ENCODE data around the gene ARHGAP20. TPM values are rescaled to one million over a fixed set of nuclear protein-coding genes. Genes with fewer than 3 reads are reported as not detected.

The ARHGAP20 gene, protein sequence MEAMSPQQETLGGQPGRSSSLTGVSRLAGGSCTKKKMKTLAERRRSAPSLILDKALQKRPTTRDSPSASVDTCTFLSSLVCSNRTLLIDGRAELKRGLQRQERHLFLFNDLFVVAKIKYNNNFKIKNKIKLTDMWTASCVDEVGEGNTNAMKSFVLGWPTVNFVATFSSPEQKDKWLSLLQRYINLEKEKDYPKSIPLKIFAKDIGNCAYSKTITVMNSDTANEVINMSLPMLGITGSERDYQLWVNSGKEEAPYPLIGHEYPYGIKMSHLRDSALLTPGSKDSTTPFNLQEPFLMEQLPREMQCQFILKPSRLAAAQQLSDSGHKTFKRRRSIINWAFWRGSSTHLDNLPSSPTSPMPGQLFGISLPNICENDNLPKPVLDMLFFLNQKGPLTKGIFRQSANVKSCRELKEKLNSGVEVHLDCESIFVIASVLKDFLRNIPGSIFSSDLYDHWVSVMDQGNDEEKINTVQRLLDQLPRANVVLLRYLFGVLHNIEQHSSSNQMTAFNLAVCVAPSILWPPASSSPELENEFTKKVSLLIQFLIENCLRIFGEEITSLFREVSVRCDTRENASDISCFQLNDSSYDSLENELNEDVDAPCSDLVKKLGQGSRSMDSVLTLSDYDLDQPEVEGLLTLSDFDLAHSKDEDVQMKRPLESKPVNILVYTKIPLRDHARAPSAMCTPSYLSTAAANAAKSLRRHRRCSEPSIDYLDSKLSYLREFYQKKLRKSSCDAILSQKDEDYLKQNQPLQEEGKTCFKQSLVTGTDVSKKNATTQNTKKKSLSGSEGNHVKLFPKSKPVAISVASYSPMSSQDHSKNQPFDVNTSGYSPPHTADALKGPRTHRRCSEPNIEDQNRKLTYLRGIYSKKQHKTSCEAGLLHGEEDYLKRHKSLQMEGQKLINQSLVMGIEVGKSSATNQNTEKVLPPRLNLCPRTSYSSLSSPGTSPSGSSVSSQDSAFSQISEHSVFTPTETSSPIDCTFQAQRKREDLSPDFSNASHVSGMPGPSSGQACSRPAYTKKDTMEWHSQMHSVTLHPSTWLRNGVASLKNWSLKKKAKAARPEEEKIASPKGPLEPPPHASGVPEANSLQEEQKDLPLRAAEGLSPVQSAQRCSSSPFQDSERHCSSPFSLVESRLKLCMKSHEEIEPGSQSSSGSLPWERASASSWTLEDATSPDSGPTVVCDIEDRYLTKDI
- total RNA-seq: 1 to 10 TPM; 1.7 to 5.6 (median 2.6) TPM
- polyA plus RNA-seq: 1 to 10 TPM; 1.1 to 4.4 TPM
- long read RNA-seq, donor 1, partial matches to known transcripts: 2 of 2 reads
- long read RNA-seq, donor 1, other reads (novel, unspliced or antisense): 0 of 2 reads
- long read RNA-seq, donor 2: 0 reads
- long read RNA-seq, donor 3: 0 reads

DNA sequence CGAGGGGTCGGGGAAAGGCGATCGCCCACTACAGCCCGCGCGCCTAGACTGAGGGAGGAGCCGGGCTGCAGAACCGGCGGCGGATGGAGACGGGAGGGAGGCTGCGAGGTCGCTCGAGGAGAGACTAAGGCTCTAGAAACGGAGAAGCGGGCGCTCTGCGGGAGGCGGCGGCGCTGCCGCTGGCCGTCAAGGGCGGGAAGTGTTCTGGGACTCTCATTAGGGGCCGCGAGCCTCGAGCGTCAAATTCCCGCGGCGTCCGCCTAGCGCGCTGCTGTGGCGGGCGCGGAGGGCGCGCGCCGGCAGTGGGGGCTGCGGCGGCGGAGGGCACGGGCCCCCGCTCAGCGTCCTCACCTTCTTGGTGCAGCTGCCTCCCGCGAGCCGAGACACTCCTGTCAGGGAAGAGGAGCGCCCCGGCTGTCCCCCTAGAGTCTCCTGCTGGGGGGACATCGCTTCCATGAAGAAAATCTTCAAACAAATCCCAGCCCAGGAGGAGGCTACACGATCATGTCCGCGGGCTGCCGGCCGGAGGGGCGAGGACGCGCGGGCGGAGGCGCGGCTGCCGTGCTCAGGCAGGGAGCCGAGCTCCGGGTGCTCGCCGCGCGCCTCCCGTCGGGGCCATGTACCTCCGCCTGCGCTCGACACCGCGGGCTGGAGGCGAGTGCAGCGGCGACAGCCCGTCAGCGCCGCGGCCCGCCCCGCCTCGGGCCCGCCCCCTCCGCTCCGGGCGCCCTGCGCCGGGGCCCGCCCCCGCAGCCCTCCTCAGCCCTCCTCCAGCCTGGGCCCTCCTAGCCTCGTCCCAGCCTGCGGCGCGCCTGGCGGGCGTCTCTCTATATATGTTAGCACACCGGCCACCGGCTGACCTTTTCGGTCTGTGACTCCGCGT, at the start of gene ARHGAP20:
Gene ARHGAP20 (minus strand): TSS at position 662 of the 883 bp plus-strand sequence. CDS start 206 bp downstream, at position 456.
- no peaks in the 10 kb centered on the region for H3K9me3 ChIP-seq
- 0 to 1% (median 0%) methylated on average over 55 to 109 of the region's 109 CpGs for WGBS, 3 donors
- intact Hi-C loops (cut with DNase I): no loop called here
- H3K27me3 ChIP-seq: no peaks in the 10 kb centered on the region
- H3K27ac ChIP-seq: peak within 1 kb of the TSS; percentile 9 to 70
- peaks cover 6% of the 10 kb centered on the region for H3K4me1 ChIP-seq (ENCODE audit: insufficient read depth)
- H3K4me3 ChIP-seq: peak within 1 kb of the TSS; percentile 69
- TF ChIP-seq, protein P1, sequence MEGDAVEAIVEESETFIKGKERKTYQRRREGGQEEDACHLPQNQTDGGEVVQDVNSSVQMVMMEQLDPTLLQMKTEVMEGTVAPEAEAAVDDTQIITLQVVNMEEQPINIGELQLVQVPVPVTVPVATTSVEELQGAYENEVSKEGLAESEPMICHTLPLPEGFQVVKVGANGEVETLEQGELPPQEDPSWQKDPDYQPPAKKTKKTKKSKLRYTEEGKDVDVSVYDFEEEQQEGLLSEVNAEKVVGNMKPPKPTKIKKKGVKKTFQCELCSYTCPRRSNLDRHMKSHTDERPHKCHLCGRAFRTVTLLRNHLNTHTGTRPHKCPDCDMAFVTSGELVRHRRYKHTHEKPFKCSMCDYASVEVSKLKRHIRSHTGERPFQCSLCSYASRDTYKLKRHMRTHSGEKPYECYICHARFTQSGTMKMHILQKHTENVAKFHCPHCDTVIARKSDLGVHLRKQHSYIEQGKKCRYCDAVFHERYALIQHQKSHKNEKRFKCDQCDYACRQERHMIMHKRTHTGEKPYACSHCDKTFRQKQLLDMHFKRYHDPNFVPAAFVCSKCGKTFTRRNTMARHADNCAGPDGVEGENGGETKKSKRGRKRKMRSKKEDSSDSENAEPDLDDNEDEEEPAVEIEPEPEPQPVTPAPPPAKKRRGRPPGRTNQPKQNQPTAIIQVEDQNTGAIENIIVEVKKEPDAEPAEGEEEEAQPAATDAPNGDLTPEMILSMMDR (IDR thresholded peaks at IDR 0.05): no peak
- no peak for TF ChIP-seq EP300 (IDR thresholded peaks at IDR 0.05)
- no peak for TF ChIP-seq POLR2A (IDR thresholded peaks at IDR 0.05)
- peak; percentile 31 to 72 (median 67) for DNase-seq
- no peaks in the 10 kb centered on the region for H3K36me3 ChIP-seq

DNA sequence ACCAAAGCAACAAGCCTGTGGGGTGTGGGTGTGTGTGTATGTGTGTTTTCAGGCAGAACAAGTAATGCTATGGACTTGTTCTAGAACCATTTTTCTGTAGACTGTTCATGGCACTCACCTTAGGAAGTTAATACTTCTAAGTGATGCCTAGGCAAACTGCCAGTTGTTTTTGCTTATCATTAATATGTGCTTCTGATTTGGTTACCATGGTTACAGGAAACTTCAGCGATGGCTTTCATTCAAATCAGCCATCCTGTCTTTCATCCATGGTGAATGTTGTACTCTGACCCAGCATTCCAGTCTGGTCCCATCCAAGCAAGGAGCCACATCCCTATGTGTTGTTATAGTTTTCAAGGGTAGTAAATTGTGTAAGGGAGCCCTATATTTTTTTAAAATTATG, 49.8 kb upstream of the ARHGAP20 start:
- Histone ChIP-seq H3K9me3 (no peaks in the 10 kb centered on the region), H3K36me3 (no peaks in the 10 kb centered on the region), H3K4me3 (no peak overlapping the region), H3K27ac (no peak overlapping the region), H3K4me1 (ENCODE audit: insufficient read depth) (peaks cover 9% of the 10 kb centered on the region), H3K27me3 (no peaks in the 10 kb centered on the region)
- DNase-seq: no peak
- intact Hi-C loops (cut with DNase I): no loop called here
- no peak for TF ChIP-seq POLR2A (IDR thresholded peaks at IDR 0.05)
- TF ChIP-seq, protein P1 (IDR thresholded peaks at IDR 0.05): no peak
- TF ChIP-seq EP300 (IDR thresholded peaks at IDR 0.05): no peak
- WGBS, 3 donors: 41 to 54% (median 48%) methylated on average over 1 of the region's 1 CpG

DNA sequence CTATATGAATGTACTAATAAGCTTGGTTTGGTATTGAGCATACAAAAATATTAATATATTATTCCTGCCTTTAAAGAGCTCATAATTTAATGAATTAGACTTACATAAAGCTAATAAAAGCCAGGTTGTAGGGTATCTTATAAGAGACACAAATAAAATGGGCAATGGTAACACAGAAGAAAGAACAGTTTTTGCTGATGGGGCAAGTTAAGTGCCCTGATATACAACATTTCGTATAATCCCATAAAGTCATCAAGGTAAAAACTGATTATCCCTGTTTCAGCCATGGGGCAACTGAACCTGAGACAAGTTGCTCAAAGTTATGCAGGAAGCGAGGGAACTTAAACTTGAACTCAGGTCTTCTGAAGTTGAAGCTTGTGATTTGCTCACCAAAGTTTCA, 48.9 kb upstream of the ARHGAP20 start:
- no peak for DNase-seq
- peaks cover 9% of the 10 kb centered on the region for H3K4me1 ChIP-seq (ENCODE audit: insufficient read depth)
- H3K4me3 ChIP-seq: no peak overlapping the region
- no peak overlapping the region for H3K27ac ChIP-seq
- intact Hi-C loops (cut with DNase I): no loop called here
- H3K9me3 ChIP-seq: no peaks in the 10 kb centered on the region
- WGBS, 3 donors: 90 to 98% (median 97%) methylated on average over 2 of the region's 2 CpGs
- H3K27me3 ChIP-seq: no peaks in the 10 kb centered on the region
- no peaks in the 10 kb centered on the region for H3K36me3 ChIP-seq
- TF ChIP-seq POLR2A (IDR thresholded peaks at IDR 0.05) (no peak), EP300 (IDR thresholded peaks at IDR 0.05) (no peak)
- TF ChIP-seq, protein P1 (IDR thresholded peaks at IDR 0.05): no peak

Data from ovary (tissue), 10 donors.